HG03135 (cell line): ENCODE data around the gene WDR75.

Experiments
- ATAC-seq: cut with Tn5 transposase; IDR thresholded peaks from one replicate; pipeline ENCODE4 v1.9.1; 2021; ENCODE audit warnings: mild to moderate bottlenecking, moderate library complexity; ENCODE audit not compliant: unreplicated experiment

The WDR75 gene

DNA sequence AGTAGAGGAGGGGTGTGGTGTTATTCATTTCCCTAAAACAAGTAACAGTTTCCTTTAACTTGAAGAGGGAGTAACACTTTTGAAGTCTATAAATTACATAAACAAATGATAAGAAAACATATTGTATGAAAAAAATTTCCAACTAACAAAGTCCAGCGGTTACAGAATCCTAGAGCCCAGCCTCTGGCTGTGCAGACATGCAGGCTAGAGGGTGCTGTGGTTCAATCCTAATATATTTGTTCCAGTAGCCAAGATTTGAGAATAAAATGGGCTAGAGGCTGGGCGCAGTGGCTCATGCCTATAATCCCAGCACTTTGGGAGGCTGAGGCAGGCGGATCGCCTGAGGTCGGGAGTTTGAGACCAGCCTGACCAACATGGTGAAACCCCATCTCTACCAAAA is 56.9 kb downstream of the WDR75 start:
- no peak for ATAC-seq

DNA sequence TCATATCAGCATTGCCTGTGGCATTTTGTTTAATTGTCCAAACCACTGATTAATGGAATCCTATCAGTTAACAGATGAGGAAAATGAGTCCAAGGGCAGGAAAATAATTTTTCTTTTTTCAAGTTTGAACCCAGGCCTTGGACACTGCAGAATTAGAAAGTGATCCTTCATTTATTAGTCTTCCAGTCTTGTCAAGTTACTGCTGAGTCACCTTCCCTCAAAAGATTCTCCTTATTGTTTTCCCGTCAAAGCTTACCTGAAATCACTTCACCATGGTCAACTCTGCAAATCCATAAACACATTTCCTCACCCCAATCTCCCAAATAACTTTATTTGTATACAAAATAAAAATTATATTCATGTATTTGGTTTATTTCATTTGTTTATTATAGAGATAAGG is 57.9 kb downstream of the WDR75 start:
- ATAC-seq: no peak

DNA sequence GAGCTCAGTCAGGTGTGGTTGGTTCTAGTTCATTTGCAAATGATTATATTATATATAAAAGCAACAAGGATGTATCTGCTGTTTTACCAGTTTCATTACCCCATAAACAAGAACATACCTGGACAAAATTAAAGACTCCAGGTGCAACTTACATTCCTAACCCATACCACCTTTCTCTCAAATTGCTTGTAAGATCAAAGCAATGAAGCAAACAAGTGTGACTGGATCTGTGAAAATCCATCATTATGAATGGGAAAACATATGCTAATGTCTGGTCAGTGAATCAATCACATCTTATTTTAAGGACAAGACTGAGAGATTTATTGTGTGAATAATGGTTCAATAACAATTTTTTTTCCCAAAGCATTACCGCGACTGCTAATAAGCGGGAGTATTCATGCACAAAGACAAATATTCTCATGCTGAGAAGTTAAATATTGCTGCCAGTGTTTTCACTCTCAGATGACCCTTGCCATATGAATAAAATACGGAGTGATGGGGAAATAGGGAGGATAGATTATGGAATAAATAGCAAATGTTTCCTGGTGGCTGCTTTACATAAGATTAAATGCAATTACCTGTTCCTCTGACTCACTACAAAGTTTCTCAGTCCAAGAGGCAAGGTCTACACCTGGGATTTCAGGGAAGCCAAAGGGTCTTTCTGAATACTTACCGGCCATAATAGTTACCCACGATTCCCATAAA is 59.3 kb downstream of the WDR75 start:
- no peak for ATAC-seq

DNA sequence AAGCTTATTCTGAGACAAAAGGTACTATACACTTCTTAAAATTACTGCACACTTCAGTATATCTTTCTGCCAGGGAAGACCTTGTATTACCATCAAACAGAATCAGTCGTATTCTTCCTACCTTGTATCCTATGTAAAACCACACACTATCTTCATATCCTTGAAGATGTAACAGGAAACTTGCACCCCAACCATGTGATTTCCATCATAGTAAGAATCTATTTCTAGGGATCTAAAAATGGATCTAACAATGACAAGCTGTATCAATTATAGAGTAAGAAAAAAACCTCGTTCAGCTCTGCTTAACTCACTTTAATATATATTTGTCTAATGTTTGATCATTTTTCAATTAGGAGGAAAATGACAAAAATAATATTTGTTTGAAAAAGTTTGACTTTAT is 60.2 kb downstream of the WDR75 start:
- no peak for ATAC-seq

DNA sequence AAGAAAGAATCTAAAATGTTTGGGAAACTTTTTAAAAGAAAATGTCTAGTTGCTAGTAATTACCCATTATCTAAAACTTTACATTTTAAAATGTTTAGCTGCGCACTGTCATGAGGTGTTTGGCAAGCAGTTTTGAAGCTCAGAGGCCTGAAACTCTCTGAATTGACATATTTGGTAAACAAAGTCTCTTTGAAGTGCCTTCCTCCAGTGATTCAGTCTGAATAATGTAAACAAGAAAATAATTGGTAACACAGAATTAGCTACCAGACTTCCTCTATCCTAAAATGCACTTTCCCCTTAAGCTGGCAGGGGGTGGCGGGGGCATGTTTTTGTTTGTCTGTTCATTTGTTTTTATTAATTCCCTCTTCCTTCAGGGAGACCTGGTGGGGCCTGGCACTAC is 61.4 kb downstream of the WDR75 start:
- no peak for ATAC-seq

DNA sequence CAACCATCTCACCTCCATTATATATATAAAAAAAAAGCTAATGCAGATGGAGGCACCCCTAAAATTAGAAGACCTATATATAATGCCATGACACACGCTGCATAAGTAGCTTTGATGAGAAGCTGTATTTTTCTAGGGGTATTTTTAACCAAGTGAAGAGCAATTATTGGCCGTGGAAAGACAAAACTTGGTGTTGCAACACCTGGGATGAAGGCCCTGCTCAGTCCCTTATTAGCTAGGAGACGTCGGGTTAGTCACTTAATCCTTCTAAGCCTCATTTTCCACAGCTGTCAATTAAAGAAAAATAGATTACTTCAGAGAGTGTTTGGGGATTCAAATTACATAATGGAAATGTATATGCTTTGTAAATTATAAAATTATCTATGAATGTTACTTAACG is 63.0 kb downstream of the WDR75 start:
- no peak for ATAC-seq

DNA sequence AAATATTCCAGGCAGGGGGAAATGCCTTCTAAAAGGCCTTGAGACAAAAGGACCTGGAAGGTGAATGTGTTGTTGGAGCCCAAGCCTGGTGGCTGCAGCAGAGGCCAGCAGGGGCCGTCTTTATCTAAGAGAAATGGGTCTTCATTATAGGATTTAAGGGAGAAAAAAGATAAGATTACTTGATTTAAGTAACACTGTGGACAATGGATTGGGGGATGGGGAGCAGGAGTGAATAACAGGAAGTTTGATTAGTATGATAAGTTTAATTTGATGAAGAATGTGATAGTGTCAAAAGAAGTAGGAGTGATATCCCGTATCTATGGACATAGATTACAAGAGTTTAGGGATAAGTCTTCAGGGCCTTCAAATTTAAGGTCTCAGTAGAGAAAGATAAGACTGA is 64.2 kb downstream of the WDR75 start:
- no peak for ATAC-seq

DNA sequence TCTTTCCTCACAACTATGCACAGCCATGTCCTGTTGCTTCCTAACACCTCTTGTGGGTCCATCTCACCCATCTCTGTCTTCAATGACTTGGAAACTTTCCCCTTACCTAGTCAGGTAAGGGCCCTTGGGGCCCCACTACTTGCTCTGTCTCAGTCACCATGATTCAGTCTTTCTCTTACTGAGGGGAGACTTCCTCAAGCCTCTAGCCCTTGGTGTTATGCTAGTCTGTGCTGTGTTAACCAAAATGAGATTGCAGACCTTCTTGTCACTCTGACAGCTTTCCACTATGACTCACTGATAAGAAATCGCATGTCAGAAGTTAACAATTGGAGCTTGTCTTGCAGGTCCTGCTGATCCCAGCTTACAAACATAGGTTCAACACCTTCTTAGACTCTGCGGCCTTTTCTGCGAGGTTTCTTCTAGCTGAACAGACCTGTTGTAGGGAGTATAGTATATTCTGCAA is 65.3 kb downstream of the WDR75 start:
- no peak for ATAC-seq

DNA sequence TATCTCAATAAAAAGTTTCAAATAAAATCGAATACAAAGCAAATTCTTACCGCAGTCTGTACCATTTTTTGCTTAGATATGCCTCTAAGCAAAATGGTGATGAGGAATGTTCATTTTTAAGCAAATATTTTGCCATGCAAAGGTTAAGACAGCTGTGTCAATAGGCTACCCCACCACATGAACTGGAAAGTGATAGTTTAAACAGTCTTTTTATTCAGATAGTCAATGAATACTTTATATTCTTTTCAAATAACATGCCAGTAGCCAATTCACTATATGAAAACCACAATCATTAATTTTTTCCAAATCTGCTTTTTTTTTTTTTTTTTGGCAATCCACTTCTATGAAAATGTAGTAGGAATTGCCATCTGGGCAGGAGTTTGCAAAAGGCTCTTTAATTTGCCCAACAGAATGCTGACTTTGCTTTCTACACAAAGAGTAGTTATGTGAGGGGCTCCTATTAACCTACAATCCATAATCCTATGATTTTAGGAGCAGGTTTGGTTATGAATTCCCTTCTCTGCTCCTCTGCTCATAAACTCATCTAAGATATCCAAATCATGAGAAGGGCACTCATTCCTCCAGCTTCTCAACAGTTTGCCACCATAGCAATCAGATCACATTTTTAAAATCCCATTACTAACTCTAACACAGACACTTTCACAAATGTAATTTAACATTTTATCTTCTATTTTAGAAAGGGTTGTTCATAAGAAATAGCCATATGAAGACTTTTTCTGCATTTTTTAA is 70.1 kb downstream of the WDR75 start:
- no peak for ATAC-seq

DNA sequence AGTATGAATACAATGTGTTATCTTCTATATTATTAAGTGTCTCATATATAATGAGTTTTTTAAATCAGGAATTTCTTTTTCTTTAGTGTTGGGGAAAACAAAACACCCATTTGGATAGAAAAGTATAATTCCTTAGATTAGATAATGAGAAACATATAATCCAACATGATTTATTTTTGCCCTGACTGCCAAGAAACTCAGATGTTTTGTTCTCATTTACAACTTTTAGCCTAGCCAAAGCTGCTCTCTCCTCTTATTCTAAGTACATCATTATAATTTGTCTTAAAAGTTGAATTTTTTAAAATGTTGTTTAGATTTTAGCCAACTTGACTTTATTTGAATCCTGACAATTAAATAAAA is 70.7 kb downstream of the WDR75 start:
- ATAC-seq: no peak

DNA sequence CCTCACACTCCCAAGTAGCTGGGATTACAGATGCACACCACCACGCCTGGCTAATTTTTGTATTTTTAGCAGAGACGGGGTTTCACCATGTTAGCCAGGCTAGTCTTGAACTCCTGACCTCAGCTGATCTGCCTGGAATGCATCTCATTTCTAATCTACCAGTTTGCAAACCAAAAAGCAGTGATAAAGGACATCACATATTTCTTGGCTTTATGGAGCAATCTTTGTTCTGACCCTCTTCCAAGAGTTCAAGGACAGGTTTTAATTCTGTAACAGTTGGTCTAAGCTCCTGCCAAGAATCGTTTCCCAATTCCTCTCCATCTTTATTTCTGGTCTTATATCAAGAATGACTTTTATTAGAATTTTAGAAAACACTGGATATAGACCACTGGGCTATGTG is 71.6 kb downstream of the WDR75 start:
- ATAC-seq: no peak

DNA sequence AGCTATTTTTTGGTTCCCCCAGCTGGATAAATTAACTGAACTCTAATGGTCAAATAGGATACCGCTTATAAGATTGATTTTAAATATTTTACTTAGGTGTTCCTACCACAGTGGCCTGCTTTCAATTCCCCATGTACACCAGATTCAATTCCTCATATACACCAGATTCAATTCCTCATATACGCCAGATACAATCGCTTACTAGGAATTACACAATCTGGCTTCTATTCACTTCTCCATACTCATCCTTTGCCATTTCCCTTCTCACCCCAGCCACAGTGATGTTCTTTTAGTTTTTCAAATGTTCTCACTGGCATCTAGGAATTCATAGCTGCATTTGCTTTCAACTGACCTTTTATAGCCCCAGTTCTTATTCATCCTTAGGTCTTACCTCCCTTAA is 72.8 kb downstream of the WDR75 start:
- ATAC-seq: no peak

DNA sequence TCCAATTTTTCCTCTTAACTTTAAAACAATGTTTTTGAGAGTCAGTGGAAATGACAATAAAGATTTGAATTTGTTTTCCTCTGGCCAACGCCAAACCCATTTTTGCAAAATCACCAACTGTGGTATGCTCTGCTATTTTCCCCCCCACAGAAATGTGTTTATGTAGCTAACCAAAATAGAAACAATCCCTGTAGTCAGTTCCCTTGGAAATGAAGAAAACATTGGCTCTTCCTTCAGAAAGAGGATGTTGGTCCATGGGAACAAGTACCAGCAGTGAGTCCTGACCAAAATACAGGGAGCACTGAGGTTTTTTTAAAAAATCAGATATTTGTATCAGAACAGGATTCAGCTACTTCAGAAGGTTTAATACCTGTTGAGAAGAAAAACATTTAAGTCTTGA is 74.0 kb downstream of the WDR75 start:
- ATAC-seq: no peak

DNA sequence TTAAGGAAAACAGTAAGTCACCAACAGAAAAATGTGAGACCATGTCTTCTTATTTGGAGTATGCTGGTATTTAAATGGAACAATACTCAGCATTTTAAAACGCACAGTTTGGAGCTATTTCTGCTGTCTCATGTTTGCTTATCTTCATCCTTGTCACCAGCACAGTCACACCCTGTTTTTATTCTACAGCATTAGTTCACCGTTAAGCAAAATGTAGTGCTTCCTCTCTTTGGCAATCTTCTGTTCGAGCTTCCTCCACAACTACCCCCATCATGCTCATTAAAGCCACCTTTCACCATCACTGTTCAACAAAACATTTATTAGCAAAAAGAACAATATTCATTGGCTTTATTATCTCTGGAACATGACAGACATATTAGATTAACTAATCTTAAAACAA is 75.3 kb downstream of the WDR75 start:
- no peak for ATAC-seq

DNA sequence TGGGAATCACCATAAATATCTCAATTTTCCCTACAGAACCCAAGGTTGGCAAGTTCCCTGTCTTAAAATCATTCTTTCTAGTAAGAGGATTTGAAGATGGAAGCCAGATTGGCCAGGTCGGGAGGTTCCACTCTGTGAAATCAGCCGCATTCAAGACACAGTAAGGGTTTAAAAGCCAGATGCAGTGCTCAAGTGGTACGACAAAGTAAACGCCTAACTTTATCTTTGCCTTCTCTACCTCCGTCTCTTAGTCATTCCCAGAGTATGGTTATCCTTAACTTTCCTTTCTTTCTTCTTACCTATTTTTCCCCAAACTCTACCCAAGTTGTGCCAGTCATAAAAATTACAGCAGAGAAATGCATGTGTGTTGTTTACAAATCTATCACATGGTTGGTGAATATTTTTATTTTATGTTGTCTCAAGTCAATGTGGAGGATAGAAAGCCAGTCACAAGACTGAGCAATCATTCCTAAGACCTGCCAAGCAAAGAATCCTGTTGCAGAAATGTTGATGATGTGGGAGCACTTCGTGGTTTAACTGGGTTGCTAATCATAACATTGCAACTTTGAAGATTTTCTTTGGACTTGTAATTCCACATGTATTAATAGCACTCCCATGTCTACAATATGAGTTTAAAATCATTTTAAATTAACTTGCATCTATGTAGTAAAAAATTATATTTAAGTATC is 76.7 kb downstream of the WDR75 start:
- no peak for ATAC-seq

DNA sequence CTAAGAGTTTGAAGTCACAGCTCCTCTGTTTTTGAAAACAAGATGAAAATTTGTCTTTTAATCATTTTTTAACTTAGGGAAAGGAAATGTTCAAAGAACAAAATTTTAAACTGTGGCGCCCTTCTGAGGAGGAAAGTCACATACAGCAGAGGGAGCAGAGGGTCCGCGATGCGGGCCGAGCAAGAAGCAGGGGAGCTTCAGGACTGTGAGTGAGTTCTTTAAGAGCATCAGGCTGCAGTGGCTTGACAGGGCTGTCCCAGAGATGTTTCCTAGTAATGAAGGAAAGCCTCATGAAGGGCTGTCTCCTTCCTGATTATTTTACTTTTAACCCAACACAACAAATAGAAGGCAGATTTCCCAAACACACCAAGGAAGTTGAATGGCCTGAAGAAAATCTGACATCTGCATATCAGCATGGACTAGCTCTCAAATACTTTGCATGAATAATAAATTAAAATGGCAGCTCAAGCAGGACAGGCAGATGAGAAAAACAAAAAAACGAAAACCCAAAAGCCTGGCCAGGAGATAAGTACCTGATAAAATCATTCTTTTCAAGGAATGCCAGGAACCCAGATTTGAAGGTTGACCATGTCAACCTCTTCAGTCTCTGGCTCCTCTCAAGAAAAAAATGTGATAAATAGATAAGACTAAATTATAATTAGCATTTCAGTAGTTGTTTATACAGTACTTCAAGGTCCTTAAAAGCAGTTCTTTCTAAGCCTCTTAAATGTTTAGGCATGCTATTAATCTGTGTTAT is 78.5 kb downstream of the WDR75 start:
- no peak for ATAC-seq

DNA sequence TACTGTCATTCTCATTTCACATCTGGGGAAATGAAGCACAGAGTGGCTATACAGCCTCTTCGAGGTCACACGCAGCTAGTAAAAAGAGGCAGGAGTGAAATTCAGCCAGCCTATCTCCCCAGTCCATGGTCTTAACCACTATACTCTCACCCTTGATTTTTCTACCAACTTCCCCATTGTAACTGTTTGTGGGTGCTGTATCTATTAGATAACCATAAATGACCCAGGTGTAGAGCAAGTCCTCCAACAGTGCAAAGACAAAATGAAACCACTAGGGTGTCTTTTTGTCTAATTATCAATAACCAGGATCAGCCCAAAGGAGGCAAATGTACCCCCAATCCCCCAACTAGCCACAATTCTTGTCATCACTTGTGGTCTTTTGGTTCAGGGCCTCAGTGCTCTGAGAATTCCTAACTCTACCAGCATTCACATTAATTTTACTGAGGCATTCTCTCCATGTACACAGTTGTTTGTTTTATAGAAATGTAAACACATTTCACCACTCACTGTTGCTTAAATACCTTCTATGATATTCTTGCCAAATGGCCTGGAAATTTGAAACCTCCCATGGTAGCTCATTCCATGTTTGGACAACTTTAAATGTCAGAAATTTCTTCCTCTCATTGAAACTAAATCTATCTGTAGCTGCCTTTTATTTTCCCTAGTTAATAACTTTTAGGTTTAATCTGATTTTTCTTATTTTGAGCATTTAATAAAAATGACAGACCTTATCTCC is 80.6 kb downstream of the WDR75 start:
- no peak for ATAC-seq

DNA sequence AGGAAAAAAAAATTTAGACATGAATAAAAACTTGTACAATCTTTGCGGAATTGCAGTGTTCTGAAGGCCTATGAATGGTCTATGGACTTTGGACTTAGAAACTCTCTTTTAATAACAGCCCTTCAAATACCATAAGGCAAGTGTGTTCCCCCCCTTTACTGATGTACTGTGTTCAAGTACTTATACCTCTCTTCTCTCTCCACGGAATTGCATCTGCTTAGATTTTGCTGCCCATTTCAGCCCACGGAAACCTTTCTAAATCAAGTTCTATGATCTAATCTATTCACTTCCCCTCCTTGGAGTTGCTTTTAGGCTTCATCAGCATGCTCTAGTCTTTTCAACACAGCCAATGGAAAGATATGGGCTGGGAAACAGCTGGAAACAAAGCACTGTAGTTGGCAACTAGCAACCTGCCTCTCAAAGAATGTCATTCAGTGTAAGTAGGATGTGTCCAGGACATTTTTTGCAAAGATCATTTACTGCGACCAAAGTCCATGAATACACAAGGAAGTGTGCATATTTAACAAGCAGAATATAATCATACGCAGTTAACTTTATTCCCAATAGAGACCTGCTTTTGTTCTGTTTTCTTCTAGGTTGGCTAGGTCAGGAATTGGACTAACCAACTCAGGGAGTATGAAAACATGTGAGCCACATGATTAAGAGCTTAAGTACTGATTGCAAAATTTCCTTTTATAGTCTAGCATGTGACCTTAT is 81.3 kb downstream of the WDR75 start:
- no peak for ATAC-seq

DNA sequence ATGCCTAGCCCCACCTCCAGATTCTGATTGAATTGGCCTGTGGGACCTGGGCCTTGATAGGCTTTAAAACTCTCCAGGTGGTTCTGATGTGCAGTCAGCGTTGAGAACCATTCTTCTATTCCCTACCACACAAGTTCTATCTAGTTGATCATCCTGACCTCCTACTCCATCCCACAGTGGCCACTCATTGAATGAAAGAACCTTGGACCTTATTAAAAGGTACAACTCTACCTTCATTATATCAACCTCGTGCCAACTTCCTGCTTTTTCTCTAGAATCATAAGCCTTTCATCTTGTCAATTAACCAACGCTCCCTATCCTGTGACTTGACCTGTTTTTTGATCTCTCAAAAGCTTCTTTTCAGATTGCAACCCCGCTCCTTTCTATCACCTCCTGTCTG is 83.5 kb downstream of the WDR75 start:
- no peak for ATAC-seq
